ENCODE data around the gene LITAF.
"Not testable (repeated sequence)": the region's sequence is repeated elsewhere in the genome, so short reads cannot be mapped to it uniquely, and the experiment has no call there.

LITAF gene

DNA sequence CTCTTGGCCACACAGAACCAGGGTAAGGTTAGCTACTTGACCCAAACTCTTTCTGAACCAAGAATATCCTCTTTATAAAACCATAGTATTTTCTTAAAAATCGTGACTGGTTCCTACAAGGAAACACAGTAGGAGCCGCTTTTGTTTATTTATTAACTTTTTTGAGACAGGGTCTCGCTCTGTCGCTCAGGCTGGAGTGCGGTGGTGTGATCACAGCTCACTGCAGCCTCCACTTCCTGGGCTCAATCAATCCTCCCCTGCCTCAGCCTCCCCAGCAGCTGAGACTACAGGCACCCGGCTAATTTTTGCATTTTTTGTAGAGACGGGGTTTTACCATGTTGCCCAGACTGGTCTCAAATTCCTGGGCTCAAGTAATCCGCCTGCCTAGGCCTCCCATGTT is 14.7 kb upstream of the LITAF start:
- H3K4me3 ChIP-seq (replicated peaks; ENCODE audit: low read depth, low read length) = no peak overlapping the region
- no peak for DNase-seq (ENCODE audit: low read depth)
- no peak for TF ChIP-seq CTCF (IDR thresholded peaks at IDR 0.05; ENCODE audit: low read length, missing control alignments)

DNA sequence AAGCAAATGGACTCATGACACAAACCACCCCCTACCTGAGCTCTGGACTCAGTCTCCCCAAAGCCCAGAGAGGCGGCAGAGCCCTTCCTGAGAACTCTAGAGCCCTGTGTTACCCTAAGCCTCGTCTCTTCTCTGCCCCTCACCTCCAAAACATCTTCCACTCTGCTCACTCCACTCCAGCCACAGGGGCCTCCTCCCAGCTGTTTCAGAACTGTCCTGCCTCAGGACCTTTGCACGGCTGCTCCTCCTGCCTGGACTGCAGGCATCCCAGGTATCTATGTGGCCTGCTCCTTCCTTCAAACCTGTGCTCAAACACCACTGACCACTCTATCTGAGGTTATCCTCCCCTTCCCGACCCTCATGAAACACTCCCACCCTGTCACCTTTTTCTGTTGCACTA is 12.9 kb upstream of the LITAF start:
- no peak for DNase-seq (ENCODE audit: low read depth)
- TF ChIP-seq CTCF (IDR thresholded peaks at IDR 0.05; ENCODE audit: low read length, missing control alignments) = no peak
- H3K4me3 ChIP-seq (replicated peaks; ENCODE audit: low read depth, low read length) = no peak overlapping the region

GRCh38 chr16:11597235-11598095 is 10.7 kb upstream of the LITAF start:
- no peak overlapping the region for H3K4me3 ChIP-seq (replicated peaks; ENCODE audit: low read depth, low read length)
- TF ChIP-seq CTCF (IDR thresholded peaks at IDR 0.05; ENCODE audit: low read length, missing control alignments) = no peak
- no peak for DNase-seq (ENCODE audit: low read depth)

- no peak for DNase-seq (ENCODE audit: low read depth)
- no peak overlapping the region for H3K4me3 ChIP-seq (replicated peaks; ENCODE audit: low read depth, low read length)
- TF ChIP-seq CTCF (IDR thresholded peaks at IDR 0.05; ENCODE audit: low read length, missing control alignments) = no peak
Observed at GRCh38 chr16:11596572-11597226, 10.0 kb upstream of the LITAF start.

- no peak overlapping the region for H3K4me3 ChIP-seq (replicated peaks; ENCODE audit: low read depth, low read length)
- no peak for DNase-seq (ENCODE audit: low read depth)
- TF ChIP-seq CTCF (IDR thresholded peaks at IDR 0.05; ENCODE audit: low read length, missing control alignments) = no peak
Observed at GRCh38 chr16:11593581-11593980, 6.9 kb upstream of the LITAF start.

GRCh38 chr16:11593076-11593475 is 6.4 kb upstream of the LITAF start:
- DNase-seq (ENCODE audit: low read depth); H3K4me3 ChIP-seq (replicated peaks; ENCODE audit: low read depth, low read length): not testable (repeated sequence)

DNA sequence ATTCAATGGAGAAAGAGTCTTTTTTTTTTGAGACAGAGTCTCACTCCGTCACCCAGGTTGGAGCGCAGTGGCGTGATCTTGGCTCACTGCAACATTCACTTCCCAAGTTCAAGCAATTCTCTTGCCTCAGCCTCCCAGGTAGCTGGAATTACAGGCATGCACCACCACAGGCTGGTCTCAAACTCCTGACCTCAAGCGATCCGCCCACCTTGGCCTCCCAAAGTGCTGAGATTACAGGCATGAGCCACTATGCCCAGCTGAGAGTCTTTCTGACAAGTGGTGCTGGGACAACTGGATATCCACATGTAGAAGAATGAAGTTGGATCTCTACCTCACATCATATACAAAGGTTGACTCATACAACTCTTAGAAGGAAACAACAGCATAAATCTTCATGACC is 4.9 kb upstream of the LITAF start:
- not testable (repeated sequence) for H3K4me3 ChIP-seq (replicated peaks; ENCODE audit: low read depth, low read length); DNase-seq (ENCODE audit: low read depth)

GRCh38 chr16:11589198-11589550 is 2.5 kb upstream of the LITAF start:
- no peak for TF ChIP-seq CTCF (IDR thresholded peaks at IDR 0.05; ENCODE audit: low read length, missing control alignments)
- DNase-seq (ENCODE audit: low read depth) = no peak

More at GRCh38 chr16:11589198-11589550, 2.5 kb upstream of the LITAF start:
- no peak overlapping the region for H3K4me3 ChIP-seq (replicated peaks; ENCODE audit: low read depth, low read length)
